GM18870 (cell line): ENCODE data around the gene VSTM2B.

Experiments
- ATAC-seq: cut with Tn5 transposase; IDR thresholded peaks from one replicate; pipeline ENCODE4 v1.9.1; 2021; ENCODE audit warnings: moderate library complexity; ENCODE audit not compliant: unreplicated experiment

VSTM2B gene

DNA sequence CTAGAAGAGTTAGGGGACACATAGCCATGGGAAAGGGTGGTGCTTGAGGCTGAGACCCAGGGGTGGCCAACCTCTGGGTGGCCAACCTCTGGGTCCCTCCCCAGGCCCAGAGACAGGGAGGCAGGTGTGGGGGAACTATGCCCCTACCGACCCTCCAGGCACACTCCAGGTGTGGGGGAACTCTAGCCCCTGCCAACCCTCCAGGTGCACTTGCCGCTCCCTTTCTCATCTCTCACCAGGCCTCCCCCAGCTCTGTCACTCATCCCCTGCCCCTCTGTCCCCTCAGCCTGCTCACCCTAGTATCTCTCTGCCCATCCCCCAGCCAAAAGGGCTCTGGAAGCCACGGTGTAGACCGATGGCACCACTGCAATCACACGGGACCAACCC is 10.6 kb upstream of the VSTM2B start:
- no peak for ATAC-seq

DNA sequence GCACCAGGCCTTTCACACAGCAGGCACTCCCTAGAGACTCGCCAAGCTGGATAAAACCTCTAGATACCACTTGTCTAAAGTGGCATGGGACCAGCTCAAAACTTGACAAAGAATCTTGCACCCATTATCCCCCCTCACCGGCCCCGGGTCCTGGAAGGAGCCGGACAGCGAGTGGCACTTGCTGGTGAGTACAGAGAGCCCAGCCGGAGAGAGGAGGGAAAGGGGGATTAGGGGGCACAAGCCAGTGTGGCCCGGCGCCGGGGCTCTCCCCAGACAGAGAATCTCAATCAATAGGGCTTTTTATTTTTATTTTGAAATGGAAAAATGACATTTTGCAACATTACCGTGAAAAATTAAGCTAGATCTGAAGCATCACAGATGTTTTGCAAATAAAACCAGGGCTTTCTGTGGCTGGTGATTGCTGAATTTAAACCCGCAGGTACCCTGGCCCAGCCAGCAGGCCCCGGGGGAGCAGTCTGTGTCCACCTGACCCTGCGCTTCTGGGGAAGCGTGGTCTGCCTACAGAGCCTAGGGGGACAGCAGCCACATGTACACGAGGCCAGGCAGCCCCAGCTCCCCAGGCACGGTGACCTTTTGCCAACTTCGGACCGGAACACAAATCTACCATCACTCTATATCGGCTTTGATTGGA is 10.0 kb upstream of the VSTM2B start:
- no peak for ATAC-seq

- ATAC-seq: no peak
Observed at GRCh38 chr19:29516358-29516725, 9.5 kb upstream of the VSTM2B start.

GRCh38 chr19:29516821-29517395 is 8.9 kb upstream of the VSTM2B start:
- no peak for ATAC-seq

DNA sequence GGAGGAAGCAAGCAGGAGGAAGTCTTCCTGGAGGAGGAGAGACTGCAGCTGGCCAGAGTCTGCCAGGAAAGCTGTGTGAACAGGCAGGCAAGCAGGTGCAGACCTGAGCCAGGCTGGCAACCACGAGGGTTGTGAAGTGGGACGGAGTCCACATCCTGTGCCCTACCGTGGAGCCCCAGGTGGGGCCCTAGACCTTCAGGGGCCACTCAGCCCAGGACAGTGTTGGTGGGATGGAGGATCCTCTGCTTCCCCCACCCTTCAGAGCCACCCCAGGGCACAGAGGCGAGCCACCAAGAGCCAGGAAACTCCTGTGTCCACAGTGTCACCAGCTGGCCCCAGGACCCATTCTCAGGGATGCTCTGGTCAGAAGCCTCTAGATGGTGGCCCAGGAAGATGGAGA is 8.4 kb upstream of the VSTM2B start:
- no peak for ATAC-seq

DNA sequence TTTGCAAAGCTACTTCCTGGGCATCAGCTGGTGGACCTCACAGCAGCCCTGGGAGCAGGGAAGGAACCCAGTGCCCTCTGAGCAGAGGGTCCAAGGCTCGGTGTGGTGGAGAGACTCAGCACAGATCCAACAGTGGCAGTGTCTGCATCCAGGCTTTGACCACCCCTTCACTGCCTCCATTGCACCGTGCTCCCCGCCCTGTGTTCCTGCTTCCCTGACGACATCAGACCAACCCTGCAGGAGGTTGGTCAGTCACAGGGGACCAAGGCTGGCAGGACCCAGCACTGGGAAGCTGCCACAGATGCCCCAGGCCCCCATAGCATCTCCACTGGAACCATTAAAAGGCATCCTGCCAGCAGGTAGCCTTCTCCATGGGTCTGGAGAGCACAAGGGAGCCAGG is 7.8 kb upstream of the VSTM2B start:
- ATAC-seq: no peak

DNA sequence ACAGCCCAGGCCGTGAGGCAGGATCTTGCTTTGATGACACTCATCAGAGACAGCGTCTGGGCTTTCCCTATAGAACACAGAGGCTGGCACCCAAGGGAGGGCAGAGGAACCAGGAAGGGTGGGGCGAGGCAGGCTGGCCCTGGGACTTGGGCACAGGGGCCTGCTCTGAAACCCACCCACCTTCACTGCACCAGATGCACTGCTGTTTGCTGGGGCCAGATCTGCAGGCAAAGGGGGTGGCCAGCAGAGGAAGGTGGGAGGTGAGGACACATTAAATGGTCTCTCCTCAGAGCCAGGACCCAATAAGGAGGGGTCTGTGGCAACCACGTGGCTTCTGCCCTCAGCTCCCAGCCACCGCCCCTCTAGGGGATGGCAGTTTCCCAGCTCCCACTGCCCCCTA is 6.6 kb upstream of the VSTM2B start:
- no peak for ATAC-seq

DNA sequence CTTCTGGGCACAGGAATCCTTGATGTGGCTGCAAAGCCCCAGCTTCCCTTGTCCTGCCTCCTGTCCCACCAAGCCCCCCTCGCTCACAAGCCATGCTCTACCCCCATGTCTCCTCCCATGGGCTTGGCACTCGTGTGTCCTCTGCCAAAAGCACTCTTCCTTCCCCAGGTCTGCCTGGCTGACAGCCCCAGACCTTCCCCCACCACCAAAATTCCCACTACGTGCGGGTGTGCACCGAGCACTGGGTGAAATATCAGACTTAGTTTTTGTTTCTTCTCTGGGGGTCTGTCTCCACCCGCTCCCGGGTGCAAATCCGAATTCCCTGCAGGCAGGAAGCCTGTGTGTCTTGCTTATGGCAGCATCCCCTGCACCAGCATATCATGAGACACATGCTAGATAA is 5.9 kb upstream of the VSTM2B start:
- no peak for ATAC-seq

- no peak for ATAC-seq
Observed at GRCh38 chr19:29520390-29520789, 5.4 kb upstream of the VSTM2B start.

DNA sequence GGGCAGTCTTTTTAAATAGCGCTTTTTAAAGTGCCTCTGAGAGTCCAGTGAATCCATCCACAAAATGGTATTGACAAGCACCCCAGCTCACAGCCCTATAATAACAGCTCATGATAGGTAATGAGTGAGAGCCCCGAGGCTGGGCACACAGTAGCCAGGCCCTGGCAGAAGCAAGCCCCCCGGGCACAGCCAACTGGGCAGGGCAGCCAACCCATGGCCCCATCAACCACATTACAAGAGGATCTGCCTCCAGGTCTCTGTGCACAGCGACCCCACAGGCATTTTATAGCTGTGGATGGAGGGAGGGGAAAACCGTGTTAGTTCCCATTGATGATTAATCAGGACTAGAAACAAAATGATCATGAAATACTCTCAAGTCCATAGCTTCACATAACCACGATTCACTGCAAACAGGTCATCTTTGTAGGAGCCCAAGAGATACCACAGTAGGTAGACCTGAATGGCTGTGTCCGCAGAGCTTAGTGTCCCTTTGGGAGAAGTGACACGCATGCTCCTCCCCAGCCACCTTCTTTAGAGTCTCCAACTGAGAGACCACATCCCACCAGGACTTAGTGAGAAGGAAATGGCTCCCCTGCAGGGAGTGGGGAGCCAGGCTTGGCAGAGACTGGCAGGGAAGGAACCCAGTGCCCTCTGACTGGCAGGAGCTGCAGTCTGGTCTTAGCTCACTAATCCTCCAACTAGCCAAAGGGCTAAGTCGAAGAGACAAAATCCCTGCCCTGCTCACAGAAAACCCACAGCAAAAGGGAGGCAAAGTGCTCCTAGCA is 4.3 kb upstream of the VSTM2B start:
- no peak for ATAC-seq

- ATAC-seq: no peak
Observed at GRCh38 chr19:29523568-29523967, 2.2 kb upstream of the VSTM2B start.

GRCh38 chr19:29524201-29524911 is 1.4 kb upstream of the VSTM2B start:
- ATAC-seq: no peak

DNA sequence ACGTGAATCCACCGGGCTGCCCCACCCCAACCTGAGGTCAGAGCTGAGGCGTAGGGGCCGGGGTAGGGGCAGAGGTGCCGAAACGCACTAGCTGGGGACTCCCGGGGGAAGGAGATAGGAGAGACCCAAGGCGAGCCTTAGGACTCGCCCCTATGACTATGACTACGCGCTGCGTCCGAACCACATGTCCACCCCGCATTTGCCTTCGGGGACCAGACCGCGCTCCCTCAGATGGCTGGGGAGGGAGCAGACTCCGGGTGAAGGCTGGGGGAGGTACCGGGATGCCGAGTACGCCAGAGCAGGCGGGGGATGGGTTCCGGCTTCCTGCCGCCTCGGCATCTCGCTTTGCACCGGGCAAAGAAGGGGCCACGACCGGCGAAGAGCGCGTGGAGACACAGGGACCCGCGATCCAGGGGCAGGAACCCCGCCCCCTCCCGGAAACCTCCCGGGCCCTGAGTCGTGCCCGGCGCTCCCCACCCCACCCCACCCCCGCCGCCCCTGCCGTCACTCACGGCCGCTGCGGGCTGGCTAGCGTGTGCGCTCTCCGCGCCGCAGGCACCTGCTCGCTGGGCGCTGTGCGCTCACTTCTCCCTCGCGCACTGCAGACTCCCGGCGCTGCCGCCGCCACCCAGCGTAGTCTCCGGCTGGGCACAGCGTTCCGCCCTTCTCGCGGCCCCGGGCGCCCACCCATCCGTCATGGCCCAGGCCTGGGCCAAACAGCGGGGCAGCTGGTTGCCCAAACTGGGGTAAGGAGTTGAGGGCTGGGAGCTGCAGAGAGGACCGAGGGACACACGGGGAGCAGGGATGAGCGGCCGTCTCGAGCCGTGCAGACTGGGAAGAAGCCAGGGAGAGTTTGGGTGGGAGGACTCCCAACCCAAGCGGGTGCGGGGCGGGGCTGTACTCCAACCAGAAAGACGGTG is 622 bp upstream of the VSTM2B start:
- no peak for ATAC-seq

- ATAC-seq: no peak
Observed at GRCh38 chr19:29526730-29527499, 1.1 kb downstream of the VSTM2B start.

GRCh38 chr19:29527500-29528328 is 1.9 kb downstream of the VSTM2B start:
- no peak for ATAC-seq

DNA sequence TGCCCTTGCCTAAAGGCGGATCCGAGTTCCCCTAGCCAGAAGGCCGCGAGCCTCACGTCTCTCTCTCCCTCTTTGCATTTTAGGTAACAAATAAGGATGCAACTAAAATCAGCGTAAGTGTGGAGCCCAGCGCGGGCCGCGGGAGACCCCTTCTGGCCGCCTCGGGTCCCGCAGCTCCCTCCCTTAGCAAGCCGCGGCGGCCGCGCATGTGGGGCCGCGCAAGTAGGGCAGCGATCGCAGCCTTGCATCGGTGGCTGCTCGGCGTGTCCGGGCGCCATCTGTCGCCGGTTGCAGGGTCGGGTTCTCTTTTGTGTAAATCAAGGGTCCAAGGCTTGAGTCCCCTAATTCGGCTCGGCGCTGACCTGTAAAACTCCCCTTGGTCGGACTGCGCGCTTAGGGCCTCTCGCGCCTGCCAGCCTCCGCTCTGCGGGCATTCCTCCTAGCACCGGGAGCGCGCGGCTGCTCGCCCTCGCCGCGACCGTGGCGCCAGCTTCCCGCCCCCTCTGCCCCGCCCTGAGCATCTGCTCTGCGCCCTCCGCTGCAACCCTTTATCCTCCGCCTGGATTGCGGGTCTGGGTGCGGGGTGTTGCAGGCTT is 2.7 kb downstream of the VSTM2B start:
- no peak for ATAC-seq

DNA sequence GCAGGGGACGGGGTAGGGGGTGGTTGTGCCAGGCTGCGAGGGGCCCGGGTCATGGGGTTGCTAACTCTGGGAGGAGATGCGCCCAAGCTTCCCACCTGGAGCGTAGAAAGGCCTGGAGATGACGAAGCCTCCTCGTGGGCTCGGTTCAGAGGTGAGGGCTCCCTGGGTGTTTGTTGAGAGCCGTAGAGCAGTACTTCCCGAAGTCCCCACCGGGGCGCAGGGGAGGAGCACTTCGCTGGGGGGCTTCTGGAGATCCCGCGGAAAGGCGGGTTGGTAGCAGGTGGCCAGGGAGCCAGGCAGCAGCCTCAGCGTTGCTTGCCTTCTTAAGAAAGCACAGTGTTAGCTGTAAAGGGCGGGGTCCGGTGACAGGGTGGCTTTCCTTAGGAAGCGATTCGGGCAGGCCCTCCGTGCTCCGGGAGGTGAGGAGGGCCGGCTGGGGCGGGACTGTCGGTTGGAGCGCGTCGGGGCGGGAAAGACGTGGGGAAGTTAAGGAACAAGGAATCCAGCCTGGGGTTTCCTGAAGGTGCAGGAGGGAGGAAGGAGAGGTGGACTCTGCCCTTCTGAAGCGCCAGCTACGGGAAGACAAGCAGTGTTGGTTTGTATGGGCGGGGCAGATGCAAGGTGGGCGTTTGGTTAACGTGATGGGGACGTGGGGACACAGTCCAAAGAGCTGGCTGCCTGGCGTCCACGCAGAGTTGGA is 3.3 kb downstream of the VSTM2B start:
- ATAC-seq: no peak
